Measurements from ENCODE around the gene CALM1. TPM values are rescaled to one million over a fixed set of nuclear protein-coding genes. Genes with fewer than 3 reads are reported as not detected.

The CALM1 gene
- total RNA-seq, 2 donors from 2014 or later, result 423 to 503 TPM

- Histone ChIP-seq H3K9ac (ENCODE audit: extremely low read depth, low read length, poor library complexity, severe bottlenecking) (no peak overlapping the region), H3K27ac (ENCODE audit: low read depth, low read length) (no peak overlapping the region), H3K9me3 (ENCODE audit: control insufficient read depth, low read length) (no peaks in the 10 kb centered on the region), H3K4me1 (ENCODE audit: control insufficient read depth, insufficient read depth, low read length) (no peaks in the 10 kb centered on the region), H3K4me3 (ENCODE audit: low read length) (no peak overlapping the region), H3K27me3 (ENCODE audit: control insufficient read depth, insufficient read depth, low read length, poor library complexity, severe bottlenecking) (no peaks in the 10 kb centered on the region), H3K36me3 (ENCODE audit: control insufficient read depth, insufficient read depth, low read length) (no peaks in the 10 kb centered on the region)
- no peak overlapping the region for H3K4me3 Mint-ChIP-seq
- H3K27ac Mint-ChIP-seq, result no peak overlapping the region
- no peaks in the 10 kb centered on the region for H3K27me3 Mint-ChIP-seq (ENCODE audit: insufficient read depth)
- WGBS, 2 experiments (ENCODE audit: insufficient coverage in 1 of 2, insufficient read length in 1 of 2), result 51 to 67% methylated on average over 1 of the region's 1 CpG
- no peaks in the 10 kb centered on the region for H3K9me3 Mint-ChIP-seq
- TF ChIP-seq CTCF (conservative IDR thresholded peaks at IDR 0.05), result peak; percentile 13
- peaks cover 9% of the 10 kb centered on the region for H3K4me1 Mint-ChIP-seq
- no peaks in the 10 kb centered on the region for H3K36me3 Mint-ChIP-seq (ENCODE audit: low read depth)
- no peak for DNase-seq
Measured at GRCh38 chr14:90368946-90369721, 27.7 kb upstream of the CALM1 start.

GRCh38 chr14:90373887-90374286 is 22.9 kb upstream of the CALM1 start:
- TF ChIP-seq CTCF (conservative IDR thresholded peaks at IDR 0.05), result no peak
- H3K4me1 Mint-ChIP-seq, result peaks cover 7% of the 10 kb centered on the region
- H3K4me3 Mint-ChIP-seq, result no peak overlapping the region
- no peak for DNase-seq
- no peak overlapping the region for H3K4me3 ChIP-seq (ENCODE audit: low read length)
- H3K9ac ChIP-seq (ENCODE audit: extremely low read depth, low read length, poor library complexity, severe bottlenecking), result no peak overlapping the region
- H3K36me3 Mint-ChIP-seq (ENCODE audit: low read depth), result no peaks in the 10 kb centered on the region
- no peak overlapping the region for H3K27ac Mint-ChIP-seq
- H3K36me3 ChIP-seq (ENCODE audit: control insufficient read depth, insufficient read depth, low read length), result no peaks in the 10 kb centered on the region
- 89 to 96% methylated on average over 6 of the region's 6 CpGs for WGBS, 2 experiments (ENCODE audit: insufficient coverage in 1 of 2, insufficient read length in 1 of 2)
- H3K27ac ChIP-seq (ENCODE audit: low read depth, low read length), result no peak overlapping the region
- H3K27me3 ChIP-seq (ENCODE audit: control insufficient read depth, insufficient read depth, low read length, poor library complexity, severe bottlenecking), result no peaks in the 10 kb centered on the region
- no peaks in the 10 kb centered on the region for H3K9me3 Mint-ChIP-seq
- H3K27me3 Mint-ChIP-seq (ENCODE audit: insufficient read depth), result no peaks in the 10 kb centered on the region
- H3K9me3 ChIP-seq (ENCODE audit: control insufficient read depth, low read length), result no peaks in the 10 kb centered on the region
- H3K4me1 ChIP-seq (ENCODE audit: control insufficient read depth, insufficient read depth, low read length), result no peaks in the 10 kb centered on the region

GRCh38 chr14:90374813-90375212 is 22.0 kb upstream of the CALM1 start:
- no peaks in the 10 kb centered on the region for H3K27me3 Mint-ChIP-seq (ENCODE audit: insufficient read depth)
- Histone ChIP-seq H3K4me3 (ENCODE audit: low read length) (no peak overlapping the region), H3K27me3 (ENCODE audit: control insufficient read depth, insufficient read depth, low read length, poor library complexity, severe bottlenecking) (no peaks in the 10 kb centered on the region), H3K27ac (ENCODE audit: low read depth, low read length) (no peak overlapping the region), H3K9ac (ENCODE audit: extremely low read depth, low read length, poor library complexity, severe bottlenecking) (no peak overlapping the region), H3K9me3 (ENCODE audit: control insufficient read depth, low read length) (no peaks in the 10 kb centered on the region), H3K4me1 (ENCODE audit: control insufficient read depth, insufficient read depth, low read length) (no peaks in the 10 kb centered on the region), H3K36me3 (ENCODE audit: control insufficient read depth, insufficient read depth, low read length) (no peaks in the 10 kb centered on the region)
- H3K4me1 Mint-ChIP-seq, result peaks cover 6% of the 10 kb centered on the region
- 87 to 99% methylated on average over 3 to 4 of the region's 4 CpGs for WGBS, 2 experiments (ENCODE audit: insufficient coverage in 1 of 2, insufficient read length in 1 of 2)
- H3K27ac Mint-ChIP-seq, result no peak overlapping the region
- no peak for DNase-seq
- no peak for TF ChIP-seq CTCF (conservative IDR thresholded peaks at IDR 0.05)
- H3K9me3 Mint-ChIP-seq, result no peaks in the 10 kb centered on the region
- no peak overlapping the region for H3K4me3 Mint-ChIP-seq
- H3K36me3 Mint-ChIP-seq (ENCODE audit: low read depth), result no peaks in the 10 kb centered on the region

All from endodermal cell (in vitro differentiated cells).